Natural killer cell treated with Interleukin-12 subunit alpha and Interleukin-12 subunit beta and Interleukin-15 and Interleukin-18, amount 100 ng/mL, for 72 hours (primary cell): ENCODE results near the gene FARP2. TPM values are rescaled to one million over a fixed set of nuclear protein-coding genes. Genes with fewer than 3 reads are reported as not detected.

Experiments
- ATAC-seq, 2 donors: fragments of 150-1000 bp; cut with Tn5 transposase in 1 of 2; sonication (Bioruptor Pico), chemical (Tn5 transposase) in 1 of 2; 2 replicates each; pipeline ENCODE4 v1.10.0; 2021
- DNase-seq: peaks from one replicate; pipeline ENCODE4 v3.0.0; 2022; ENCODE audit warnings: low spot score
- H3K27ac Mint-ChIP-seq, 2 donors: 1 replicate in 1 of 2; 2 replicates in 1 of 2; pipeline ENCODE4 v1.8.0; 2022; ENCODE audit warnings: mixed read lengths in 2 of 2, mild to moderate bottlenecking in 1 of 2, moderate library complexity in 1 of 2
- H3K27me3 Mint-ChIP-seq, 2 donors: 1 replicate in 1 of 2; 2 replicates in 1 of 2; pipeline ENCODE4 v1.8.0; 2022; ENCODE audit warnings: mixed read lengths in 2 of 2
- H3K36me3 Mint-ChIP-seq: one replicate; pipeline ENCODE4 v1.8.0; 2022; ENCODE audit warnings: mixed read lengths
- H3K4me1 Mint-ChIP-seq, 2 donors: 1 replicate in 1 of 2; 2 replicates in 1 of 2; pipeline ENCODE4 v1.8.0; 2022; ENCODE audit warnings: low read depth in 2 of 2, mixed read lengths in 2 of 2, mild to moderate bottlenecking in 1 of 2
- H3K4me3 Mint-ChIP-seq: one replicate; pipeline ENCODE4 v1.8.0; 2022; ENCODE audit warnings: mixed read lengths
- H3K9me3 Mint-ChIP-seq: 2 replicates; pipeline ENCODE4 v1.8.0; 2022; ENCODE audit warnings: mixed read lengths
- total RNA-seq, 2 donors: library from RNA; stranded (reverse); gene quantifications; one replicate each; pipeline ENCODE4 v1.2.3, GENCODE V29; 2022

FARP2 gene
- total RNA-seq, 2 donors from 2014 or later: 49.2 to 77.3 TPM

GRCh38 chr2:241492174-241492565, 136.1 kb downstream of the FARP2 start:
- DNase-seq: no peak
- Mint-ChIP-seq H3K9me3 (no peaks in the 10 kb centered on the region), H3K36me3 (no peaks in the 10 kb centered on the region), H3K4me3 (no peak overlapping the region), H3K27ac (no peak overlapping the region), H3K4me1 (no peaks in the 10 kb centered on the region), H3K27me3 (no peaks in the 10 kb centered on the region)
- peak in 1 of 2 donors; percentile 29 for ATAC-seq

GRCh38 chr2:241493092-241493491, 137.0 kb downstream of the FARP2 start:
- Mint-ChIP-seq H3K4me3 (no peak overlapping the region), H3K36me3 (no peaks in the 10 kb centered on the region), H3K4me1 (no peaks in the 10 kb centered on the region), H3K9me3 (no peaks in the 10 kb centered on the region), H3K27me3 (no peaks in the 10 kb centered on the region), H3K27ac (no peak overlapping the region)
- DNase-seq: no peak
- ATAC-seq: no peak

GRCh38 chr2:241494311-241494908, 138.3 kb downstream of the FARP2 start:
- DNase-seq: no peak
- H3K27ac Mint-ChIP-seq: no peak overlapping the region

DNA sequence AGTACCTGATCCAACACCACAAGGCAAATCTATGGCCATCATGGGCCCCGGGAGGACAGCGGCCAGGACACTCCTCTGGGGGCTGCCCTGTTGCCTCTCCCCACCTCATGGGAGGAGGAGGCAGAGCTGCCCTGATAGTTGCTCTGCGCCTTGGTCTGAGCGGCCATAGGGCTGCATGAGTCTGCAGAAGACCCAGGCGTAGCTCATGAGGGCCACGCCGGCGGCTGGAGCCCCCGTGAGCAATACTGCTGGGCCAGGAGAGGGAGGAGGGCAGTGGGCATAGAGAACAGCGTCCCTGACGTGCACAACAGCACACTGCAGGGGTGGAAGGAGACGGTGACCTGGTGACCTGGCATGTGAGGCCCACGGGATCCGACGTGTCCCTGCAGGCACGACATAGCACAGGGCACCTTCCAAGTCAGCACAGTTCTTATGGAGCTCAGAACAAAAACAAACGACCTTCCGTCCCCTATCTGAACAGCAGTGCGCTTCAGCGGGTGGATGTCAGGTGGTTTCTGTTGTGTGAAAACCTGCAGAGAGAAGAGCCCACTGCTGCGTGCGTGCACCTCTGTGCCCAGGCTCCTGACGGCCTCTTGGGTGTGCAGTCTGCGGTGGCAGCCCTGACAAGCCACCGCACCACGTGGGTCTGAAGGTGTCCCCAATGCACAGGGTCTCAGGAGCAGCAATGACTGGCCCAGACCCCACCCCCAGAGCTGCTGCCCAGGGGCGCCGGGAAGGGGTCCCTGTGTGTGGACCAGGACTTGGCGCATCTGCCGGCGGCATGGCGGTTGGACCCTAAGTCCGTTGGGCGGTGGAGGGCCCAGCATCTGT, 139.3 kb downstream of the FARP2 start:
- no peaks in the 10 kb centered on the region for H3K36me3 Mint-ChIP-seq
- H3K27me3 Mint-ChIP-seq: no peaks in the 10 kb centered on the region
- DNase-seq (no peak), ATAC-seq (no peak)
- no peaks in the 10 kb centered on the region for H3K4me1 Mint-ChIP-seq
- no peaks in the 10 kb centered on the region for H3K9me3 Mint-ChIP-seq
- H3K4me3 Mint-ChIP-seq: no peak overlapping the region
- H3K27ac Mint-ChIP-seq: no peak overlapping the region

More at GRCh38 chr2:241494311-241494908, 138.3 kb downstream of the FARP2 start:
- H3K27me3 Mint-ChIP-seq: no peaks in the 10 kb centered on the region
- H3K9me3 Mint-ChIP-seq: no peaks in the 10 kb centered on the region
- no peak for ATAC-seq
- no peak overlapping the region for H3K4me3 Mint-ChIP-seq
- H3K4me1 Mint-ChIP-seq: no peaks in the 10 kb centered on the region
- no peaks in the 10 kb centered on the region for H3K36me3 Mint-ChIP-seq

- no peak overlapping the region for H3K4me3 Mint-ChIP-seq
- H3K27ac Mint-ChIP-seq: no peak overlapping the region
- H3K9me3 Mint-ChIP-seq: no peaks in the 10 kb centered on the region
- no peaks in the 10 kb centered on the region for H3K4me1 Mint-ChIP-seq
- no peaks in the 10 kb centered on the region for H3K27me3 Mint-ChIP-seq
- no peaks in the 10 kb centered on the region for H3K36me3 Mint-ChIP-seq
- no peak for DNase-seq
- ATAC-seq: no peak
Observed at GRCh38 chr2:241496003-241496707, 140.1 kb downstream of the FARP2 start.

DNA sequence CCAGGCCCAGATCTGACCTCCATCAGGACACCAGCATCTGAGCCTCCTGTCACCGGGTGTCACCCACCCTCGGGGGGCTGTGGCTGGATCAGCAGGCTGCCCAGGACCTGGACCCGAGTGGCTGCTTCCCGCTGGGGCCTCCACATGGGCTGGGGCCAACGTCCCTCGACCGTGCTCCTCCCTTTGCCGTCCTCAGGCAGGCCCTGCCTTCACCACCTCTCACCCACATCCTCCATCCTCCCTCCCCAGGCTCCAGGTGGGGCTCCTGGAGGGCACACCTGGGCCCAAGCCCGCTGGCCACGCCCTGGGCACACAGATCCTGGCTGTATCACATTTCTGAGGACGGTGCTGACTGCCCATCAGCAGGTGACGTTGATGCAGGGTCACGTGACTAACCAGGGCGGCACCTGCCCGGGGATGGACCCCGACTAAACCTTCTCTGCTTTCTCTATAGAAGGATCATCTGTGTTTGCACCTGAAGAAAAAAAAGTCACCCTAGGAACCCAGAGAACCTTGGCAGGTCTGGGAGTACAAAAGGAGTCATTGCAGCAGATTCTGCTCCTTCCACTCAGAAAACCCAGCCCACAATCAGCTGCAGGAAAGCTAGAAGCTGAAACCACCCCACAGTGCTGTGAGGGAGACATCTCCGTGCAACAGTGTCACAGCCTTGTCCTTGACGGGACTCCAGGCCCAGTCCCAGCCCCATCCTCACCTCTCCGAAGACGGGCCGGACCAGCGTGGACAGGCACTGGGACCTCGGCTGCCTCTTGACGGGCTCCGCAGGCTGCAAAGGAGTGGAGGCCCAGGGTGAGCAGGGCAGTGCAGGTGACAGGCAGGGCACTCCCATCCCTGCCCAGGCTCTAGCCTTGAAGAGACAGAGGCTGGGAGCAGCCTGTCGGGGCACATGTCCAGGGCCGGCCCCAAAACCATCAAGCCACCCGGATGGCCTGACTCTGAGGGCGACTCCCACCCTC, 141.1 kb downstream of the FARP2 start:
- DNase-seq: no peak
- ATAC-seq: peak in 1 of 2 donors; percentile 15
- Mint-ChIP-seq H3K4me1 (no peaks in the 10 kb centered on the region), H3K9me3 (no peaks in the 10 kb centered on the region), H3K36me3 (no peaks in the 10 kb centered on the region), H3K27ac (no peak overlapping the region), H3K27me3 (no peaks in the 10 kb centered on the region), H3K4me3 (no peak overlapping the region)

DNA sequence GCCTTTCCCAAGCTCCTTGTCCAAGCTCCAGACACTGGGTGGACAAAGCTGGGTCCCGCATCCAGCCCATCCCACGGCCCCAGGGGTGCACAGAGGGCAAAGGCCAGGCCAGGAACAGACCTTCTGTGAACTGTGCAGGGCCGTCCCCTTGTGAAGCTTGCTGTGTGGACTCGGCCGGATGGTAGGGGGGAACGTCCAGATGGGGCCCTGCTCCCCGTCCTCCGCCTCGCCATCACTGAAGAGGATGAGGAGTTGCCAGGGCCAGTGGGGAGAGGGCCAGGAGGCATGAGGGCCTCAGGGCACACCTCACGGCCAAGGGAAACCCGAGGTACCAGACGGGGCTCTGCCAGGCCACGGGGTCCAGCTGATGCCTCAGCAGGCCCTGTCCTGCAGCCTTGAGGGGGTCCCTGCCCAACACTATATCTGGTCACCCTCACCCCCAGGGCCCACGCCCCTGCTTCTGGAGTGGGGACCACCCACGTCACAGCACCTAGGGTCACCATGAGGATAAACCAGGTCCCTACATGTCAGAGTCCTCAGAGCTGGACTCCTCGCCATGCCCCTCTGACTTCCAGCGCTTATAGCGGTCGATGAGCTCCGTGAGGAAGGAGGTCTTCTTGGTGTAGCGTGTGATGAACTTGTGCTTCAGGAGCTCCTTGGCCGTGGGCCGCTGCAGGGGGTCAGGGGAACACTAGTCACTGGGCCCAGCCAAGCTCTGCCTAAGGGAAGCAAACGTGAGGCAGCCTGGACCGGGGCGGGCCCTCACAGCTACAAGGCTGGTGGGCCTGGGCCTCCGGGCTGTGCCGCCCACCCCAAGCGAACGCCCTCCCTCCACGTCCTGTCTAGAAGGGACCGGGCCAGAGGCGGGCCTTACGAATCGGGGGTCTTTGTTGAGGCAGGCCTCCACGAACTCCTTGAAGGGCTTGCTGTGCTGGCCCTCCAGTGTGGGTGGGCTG, 142.3 kb downstream of the FARP2 start:
- Mint-ChIP-seq H3K9me3 (no peaks in the 10 kb centered on the region), H3K4me3 (no peak overlapping the region), H3K36me3 (no peaks in the 10 kb centered on the region), H3K27ac (no peak overlapping the region), H3K4me1 (no peaks in the 10 kb centered on the region), H3K27me3 (no peaks in the 10 kb centered on the region)
- DNase-seq (no peak), ATAC-seq (no peak)

- ATAC-seq: no peak
- H3K9me3 Mint-ChIP-seq: no peaks in the 10 kb centered on the region
- no peaks in the 10 kb centered on the region for H3K36me3 Mint-ChIP-seq
- no peaks in the 10 kb centered on the region for H3K4me1 Mint-ChIP-seq
- H3K4me3 Mint-ChIP-seq: no peak overlapping the region
- no peak overlapping the region for H3K27ac Mint-ChIP-seq
- DNase-seq: no peak
- no peaks in the 10 kb centered on the region for H3K27me3 Mint-ChIP-seq
Observed at GRCh38 chr2:241499146-241499965, 143.3 kb downstream of the FARP2 start.

DNA sequence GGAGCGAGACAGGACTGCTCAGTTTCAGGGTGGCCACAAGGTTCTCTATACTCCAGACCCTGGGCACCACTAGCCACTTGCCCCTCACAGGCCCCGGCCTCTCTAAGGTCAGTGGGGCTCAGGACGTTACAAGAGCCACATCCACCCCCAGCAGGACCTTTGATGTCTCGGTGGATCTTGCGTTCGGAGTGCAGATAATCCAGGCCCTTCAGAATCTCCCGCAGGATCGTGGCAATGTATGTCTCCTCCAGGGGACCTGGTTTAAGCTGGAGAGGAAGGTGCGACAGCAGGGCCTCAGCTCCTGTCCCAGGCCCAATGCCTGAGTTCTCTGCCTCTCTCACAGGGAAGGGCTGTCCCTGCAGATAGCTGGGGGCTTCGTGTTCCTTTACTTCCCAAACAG, 143.9 kb downstream of the FARP2 start:
- no peaks in the 10 kb centered on the region for H3K9me3 Mint-ChIP-seq
- ATAC-seq: no peak
- H3K4me3 Mint-ChIP-seq: no peak overlapping the region
- no peak for DNase-seq
- H3K27me3 Mint-ChIP-seq: no peaks in the 10 kb centered on the region
- no peaks in the 10 kb centered on the region for H3K4me1 Mint-ChIP-seq
- no peak overlapping the region for H3K27ac Mint-ChIP-seq
- H3K36me3 Mint-ChIP-seq: no peaks in the 10 kb centered on the region

DNA sequence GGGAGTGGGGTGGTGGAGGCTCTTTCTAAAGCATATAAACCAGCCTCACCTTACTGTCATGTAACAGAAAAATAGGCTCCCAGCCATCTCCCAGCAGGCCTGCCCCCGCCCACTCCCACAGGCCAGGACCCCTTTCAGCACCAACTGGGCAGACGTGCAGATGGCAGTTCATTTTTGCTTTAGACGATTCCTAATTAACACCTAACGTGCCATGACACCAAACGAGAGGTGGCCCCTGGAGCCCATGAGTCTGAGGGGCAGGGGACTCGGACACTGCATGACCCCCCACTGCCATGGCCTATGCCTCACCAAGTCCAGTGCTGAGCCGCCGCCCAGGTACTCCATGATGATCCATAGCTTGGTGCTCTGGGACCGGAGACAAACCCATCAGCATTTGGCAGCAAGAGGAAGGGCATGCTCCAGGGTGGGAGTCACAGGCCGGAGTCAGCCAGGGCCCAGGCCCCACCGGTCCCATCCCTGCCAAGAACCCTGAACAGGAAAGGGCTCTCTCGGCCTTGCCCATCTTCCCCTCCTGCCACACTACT, 144.4 kb downstream of the FARP2 start:
- no peak overlapping the region for H3K27ac Mint-ChIP-seq
- no peak for ATAC-seq
- no peaks in the 10 kb centered on the region for H3K9me3 Mint-ChIP-seq
- no peak overlapping the region for H3K4me3 Mint-ChIP-seq
- no peaks in the 10 kb centered on the region for H3K27me3 Mint-ChIP-seq
- DNase-seq: no peak
- H3K4me1 Mint-ChIP-seq: peaks cover 0 to 5% of the 10 kb centered on the region in 2 donors
- no peaks in the 10 kb centered on the region for H3K36me3 Mint-ChIP-seq

DNA sequence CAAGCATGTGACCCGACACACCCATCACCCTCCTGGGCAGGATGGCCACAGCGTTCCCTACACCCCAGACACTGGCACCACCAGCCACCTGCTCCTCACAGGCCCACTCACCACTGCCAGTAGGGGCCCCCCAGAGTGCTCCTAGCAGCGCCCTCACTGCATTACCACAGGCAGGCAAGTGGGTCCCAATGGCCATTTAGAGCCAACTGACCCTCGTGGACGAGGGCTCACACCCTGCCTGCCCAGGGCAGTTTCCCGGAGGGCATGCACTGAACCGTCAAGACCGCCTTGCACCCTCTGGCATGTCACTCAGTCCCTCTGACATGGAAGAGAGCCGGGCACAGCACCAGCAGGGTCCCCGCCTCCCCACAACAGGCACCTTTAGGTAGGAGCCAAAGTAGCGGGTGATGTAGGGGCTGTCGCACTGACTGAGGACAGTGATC, 145.0 kb downstream of the FARP2 start:
- H3K9me3 Mint-ChIP-seq: no peaks in the 10 kb centered on the region
- no peak for DNase-seq
- no peak overlapping the region for H3K4me3 Mint-ChIP-seq
- no peaks in the 10 kb centered on the region for H3K27me3 Mint-ChIP-seq
- no peaks in the 10 kb centered on the region for H3K36me3 Mint-ChIP-seq
- ATAC-seq: no peak
- H3K27ac Mint-ChIP-seq: no peak overlapping the region
- H3K4me1 Mint-ChIP-seq: peaks cover 0 to 5% of the 10 kb centered on the region in 2 donors

GRCh38 chr2:241501551-241501950, 145.5 kb downstream of the FARP2 start:
- peaks cover 0 to 5% of the 10 kb centered on the region in 2 donors for H3K4me1 Mint-ChIP-seq
- no peak for DNase-seq
- no peak overlapping the region for H3K4me3 Mint-ChIP-seq

More at GRCh38 chr2:241501551-241501950, 145.5 kb downstream of the FARP2 start:
- no peak overlapping the region for H3K27ac Mint-ChIP-seq
- no peak for ATAC-seq
- no peaks in the 10 kb centered on the region for H3K36me3 Mint-ChIP-seq
- no peaks in the 10 kb centered on the region for H3K9me3 Mint-ChIP-seq
- no peaks in the 10 kb centered on the region for H3K27me3 Mint-ChIP-seq
